ENCODE data around the gene A1BG.

- TF ChIP-seq CTCF (IDR thresholded peaks at IDR 0.05) (no peak), REST (IDR thresholded peaks at IDR 0.05) (no peak), HOXA7 (CRISPR knock-in tag; IDR thresholded peaks at IDR 0.05) (no peak), RARB (CRISPR knock-in tag; IDR thresholded peaks at IDR 0.05) (no peak), BHLHE40 (IDR thresholded peaks at IDR 0.05; ENCODE audit: low read depth, low read length) (no peak), HDAC2 (IDR thresholded peaks at IDR 0.05) (no peak), NR3C1 (IDR thresholded peaks at IDR 0.05) (no peak), CHD4 (IDR thresholded peaks at IDR 0.05; ENCODE audit: borderline replicate concordance) (no peak), EP300 (IDR thresholded peaks at IDR 0.05) (no peak), POLR2A (IDR thresholded peaks at IDR 0.05; ENCODE audit: low read length) (no peak), MAX (IDR thresholded peaks at IDR 0.05) (no peak), POLR2AphosphoS2 (conservative IDR thresholded peaks at IDR 0.05; ENCODE audit: low read length) (no peak), ESRRA (IDR thresholded peaks at IDR 0.05; ENCODE audit: borderline replicate concordance, low read length) (no peak)
Observed at GRCh38 chr19:58336820-58337219, 16.5 kb downstream of the A1BG start.
